Measurements from ENCODE around the gene CDH4.
"Not testable (repeated sequence)": the region's sequence is repeated elsewhere in the genome, so short reads cannot be mapped to it uniquely, and the experiment has no call there.

Gene CDH4

GRCh38 chr20:61853073-61854005 is 601.3 kb downstream of the CDH4 start:
- H3K36me3 ChIP-seq (ENCODE audit: insufficient read depth, low read length), result no peaks in the 10 kb centered on the region
- no peaks in the 10 kb centered on the region for H3K27me3 ChIP-seq (ENCODE audit: control insufficient read depth in 1 of 2, insufficient read depth in 2 of 2, low read length in 2 of 2)
- no peak overlapping the region for H3K27ac ChIP-seq (ENCODE audit: low read depth, low read length)
- H3K4me1 ChIP-seq (ENCODE audit: insufficient read depth, low read length), result no peaks in the 10 kb centered on the region
- H3K9ac ChIP-seq (ENCODE audit: low read length), result no peak overlapping the region
- no peaks in the 10 kb centered on the region for H3K9me3 ChIP-seq (ENCODE audit: low read length)
- no peak overlapping the region for H3K4me3 ChIP-seq (ENCODE audit: low read depth in 1 of 2, low read length in 2 of 2)

- not testable (repeated sequence) for H3K36me3 ChIP-seq (ENCODE audit: insufficient read depth, low read length); H3K9ac ChIP-seq (ENCODE audit: low read length); H3K9me3 ChIP-seq (ENCODE audit: low read length); H3K27ac ChIP-seq (ENCODE audit: low read depth, low read length); H3K4me1 ChIP-seq (ENCODE audit: insufficient read depth, low read length); H3K4me3 ChIP-seq (ENCODE audit: low read depth in 1 of 2, low read length in 2 of 2); H3K27me3 ChIP-seq (ENCODE audit: control insufficient read depth in 1 of 2, insufficient read depth in 2 of 2, low read length in 2 of 2)
These were observed 602.5 kb downstream of the CDH4 start for GRCh38 chr20:61854538-61854937.

GRCh38 chr20:61855286-61855685 is 603.2 kb downstream of the CDH4 start:
- Histone ChIP-seq H3K9ac (ENCODE audit: low read length) (no peak overlapping the region), H3K27ac (ENCODE audit: low read depth, low read length) (no peak overlapping the region), H3K36me3 (ENCODE audit: insufficient read depth, low read length) (no peaks in the 10 kb centered on the region), H3K4me3 (ENCODE audit: low read depth in 1 of 2, low read length in 2 of 2) (no peak overlapping the region), H3K4me1 (ENCODE audit: insufficient read depth, low read length) (no peaks in the 10 kb centered on the region), H3K9me3 (ENCODE audit: low read length) (no peaks in the 10 kb centered on the region), H3K27me3 (ENCODE audit: control insufficient read depth in 1 of 2, insufficient read depth in 2 of 2, low read length in 2 of 2) (no peaks in the 10 kb centered on the region)

GRCh38 chr20:61856626-61857413 is 604.8 kb downstream of the CDH4 start:
- no peaks in the 10 kb centered on the region for H3K36me3 ChIP-seq (ENCODE audit: insufficient read depth, low read length)
- H3K4me1 ChIP-seq (ENCODE audit: insufficient read depth, low read length), result no peaks in the 10 kb centered on the region
- no peak overlapping the region for H3K4me3 ChIP-seq (ENCODE audit: low read depth in 1 of 2, low read length in 2 of 2)
- H3K27ac ChIP-seq (ENCODE audit: low read depth, low read length), result no peak overlapping the region
- H3K9me3 ChIP-seq (ENCODE audit: low read length), result no peaks in the 10 kb centered on the region
- H3K27me3 ChIP-seq (ENCODE audit: control insufficient read depth in 1 of 2, insufficient read depth in 2 of 2, low read length in 2 of 2), result no peaks in the 10 kb centered on the region
- no peak overlapping the region for H3K9ac ChIP-seq (ENCODE audit: low read length)

- H3K27me3 ChIP-seq (ENCODE audit: control insufficient read depth in 1 of 2, insufficient read depth in 2 of 2, low read length in 2 of 2), result no peaks in the 10 kb centered on the region
These were observed 605.3 kb downstream of the CDH4 start for GRCh38 chr20:61857414-61857775.

GRCh38 chr20:61857884-61858283 is 605.8 kb downstream of the CDH4 start:
- Histone ChIP-seq H3K27ac (ENCODE audit: low read depth, low read length) (no peak overlapping the region), H3K9ac (ENCODE audit: low read length) (no peak overlapping the region), H3K4me1 (ENCODE audit: insufficient read depth, low read length) (no peaks in the 10 kb centered on the region), H3K27me3 (ENCODE audit: control insufficient read depth in 1 of 2, insufficient read depth in 2 of 2, low read length in 2 of 2) (no peaks in the 10 kb centered on the region), H3K36me3 (ENCODE audit: insufficient read depth, low read length) (no peaks in the 10 kb centered on the region), H3K9me3 (ENCODE audit: low read length) (no peaks in the 10 kb centered on the region), H3K4me3 (ENCODE audit: low read depth in 1 of 2, low read length in 2 of 2) (no peak overlapping the region)

More at GRCh38 chr20:61857414-61857775, 605.3 kb downstream of the CDH4 start:
- H3K4me3 ChIP-seq (ENCODE audit: low read depth in 1 of 2, low read length in 2 of 2), result no peak overlapping the region
- no peaks in the 10 kb centered on the region for H3K36me3 ChIP-seq (ENCODE audit: insufficient read depth, low read length)
- H3K9ac ChIP-seq (ENCODE audit: low read length), result no peak overlapping the region
- H3K27ac ChIP-seq (ENCODE audit: low read depth, low read length), result no peak overlapping the region
- no peaks in the 10 kb centered on the region for H3K4me1 ChIP-seq (ENCODE audit: insufficient read depth, low read length)
- H3K9me3 ChIP-seq (ENCODE audit: low read length), result no peaks in the 10 kb centered on the region

- no peak overlapping the region for H3K27ac ChIP-seq (ENCODE audit: low read depth, low read length)
- no peak overlapping the region for H3K4me3 ChIP-seq (ENCODE audit: low read depth in 1 of 2, low read length in 2 of 2)
- no peaks in the 10 kb centered on the region for H3K36me3 ChIP-seq (ENCODE audit: insufficient read depth, low read length)
- H3K9me3 ChIP-seq (ENCODE audit: low read length), result no peaks in the 10 kb centered on the region
- H3K27me3 ChIP-seq (ENCODE audit: control insufficient read depth in 1 of 2, insufficient read depth in 2 of 2, low read length in 2 of 2), result no peaks in the 10 kb centered on the region
- H3K4me1 ChIP-seq (ENCODE audit: insufficient read depth, low read length), result no peaks in the 10 kb centered on the region
- no peak overlapping the region for H3K9ac ChIP-seq (ENCODE audit: low read length)
These were observed 607.7 kb downstream of the CDH4 start for GRCh38 chr20:61859767-61860166.

- no peaks in the 10 kb centered on the region for H3K9me3 ChIP-seq (ENCODE audit: low read length)
These were observed 608.4 kb downstream of the CDH4 start for GRCh38 chr20:61860260-61860987.

GRCh38 chr20:61861054-61861841 is 609.2 kb downstream of the CDH4 start:
- Histone ChIP-seq H3K4me3 (ENCODE audit: low read depth in 1 of 2, low read length in 2 of 2) (no peak overlapping the region), H3K27me3 (ENCODE audit: control insufficient read depth in 1 of 2, insufficient read depth in 2 of 2, low read length in 2 of 2) (no peaks in the 10 kb centered on the region), H3K9ac (ENCODE audit: low read length) (no peak overlapping the region), H3K27ac (ENCODE audit: low read depth, low read length) (no peak overlapping the region), H3K9me3 (ENCODE audit: low read length) (no peaks in the 10 kb centered on the region), H3K36me3 (ENCODE audit: insufficient read depth, low read length) (no peaks in the 10 kb centered on the region), H3K4me1 (ENCODE audit: insufficient read depth, low read length) (no peaks in the 10 kb centered on the region)

More at GRCh38 chr20:61860260-61860987, 608.4 kb downstream of the CDH4 start:
- Histone ChIP-seq H3K4me1 (ENCODE audit: insufficient read depth, low read length) (no peaks in the 10 kb centered on the region), H3K27me3 (ENCODE audit: control insufficient read depth in 1 of 2, insufficient read depth in 2 of 2, low read length in 2 of 2) (no peaks in the 10 kb centered on the region), H3K4me3 (ENCODE audit: low read depth in 1 of 2, low read length in 2 of 2) (no peak overlapping the region), H3K9ac (ENCODE audit: low read length) (no peak overlapping the region), H3K27ac (ENCODE audit: low read depth, low read length) (no peak overlapping the region), H3K36me3 (ENCODE audit: insufficient read depth, low read length) (no peaks in the 10 kb centered on the region)

- H3K36me3 ChIP-seq (ENCODE audit: insufficient read depth, low read length), result no peaks in the 10 kb centered on the region
- no peak overlapping the region for H3K27ac ChIP-seq (ENCODE audit: low read depth, low read length)
- no peaks in the 10 kb centered on the region for H3K27me3 ChIP-seq (ENCODE audit: control insufficient read depth in 1 of 2, insufficient read depth in 2 of 2, low read length in 2 of 2)
- no peak overlapping the region for H3K4me3 ChIP-seq (ENCODE audit: low read depth in 1 of 2, low read length in 2 of 2)
- H3K9me3 ChIP-seq (ENCODE audit: low read length), result no peaks in the 10 kb centered on the region
- H3K4me1 ChIP-seq (ENCODE audit: insufficient read depth, low read length), result no peaks in the 10 kb centered on the region
- H3K9ac ChIP-seq (ENCODE audit: low read length), result no peak overlapping the region
These were observed 609.8 kb downstream of the CDH4 start for GRCh38 chr20:61861858-61862257.
